Activated effector memory CD4-positive, alpha-beta T cell treated with Interleukin-2 at 50 U/mL for 16 hours (primary cell): ENCODE data around the gene PWWP2B.
"Not testable (repeated sequence)": the region's sequence is repeated elsewhere in the genome, so short reads cannot be mapped to it uniquely, and the experiment has no call there.

Experiments
- DNase-seq: peaks from one replicate; pipeline ENCODE4 v3.0.0-alpha.2; 2020

The PWWP2B gene

DNA sequence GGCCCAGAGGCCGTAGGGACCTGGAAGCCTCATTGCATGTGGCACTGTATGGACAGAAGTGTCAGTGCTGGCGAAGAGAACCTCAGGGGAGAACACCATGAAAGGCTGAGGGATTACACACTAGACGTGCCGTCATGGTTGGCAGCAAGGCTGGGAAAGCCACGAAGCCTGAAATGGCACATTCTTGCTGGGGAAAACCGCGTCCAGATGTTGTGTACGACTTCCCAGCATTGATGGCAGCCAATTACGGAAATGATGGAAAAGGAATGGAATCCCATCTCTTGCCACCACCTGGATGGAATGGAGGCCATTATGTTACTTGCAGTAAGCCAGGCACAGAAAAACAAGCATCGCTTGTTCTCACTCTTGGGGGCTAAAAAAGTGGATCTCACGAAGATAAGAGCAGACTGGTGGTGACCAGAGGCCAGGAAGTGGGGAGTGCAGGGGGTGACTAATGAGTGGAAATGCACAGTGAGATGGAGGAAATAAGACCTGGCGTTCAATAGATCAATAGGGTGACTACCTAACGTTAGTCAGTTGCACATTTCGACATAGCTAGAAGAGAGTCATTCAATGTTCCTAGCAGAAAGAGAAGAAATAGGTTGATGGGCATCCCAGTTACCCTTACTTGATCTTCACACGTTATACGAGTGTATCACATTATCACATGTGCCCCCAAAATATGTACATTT is 14.6 kb upstream of the PWWP2B start:
- DNase-seq: no peak

DNA sequence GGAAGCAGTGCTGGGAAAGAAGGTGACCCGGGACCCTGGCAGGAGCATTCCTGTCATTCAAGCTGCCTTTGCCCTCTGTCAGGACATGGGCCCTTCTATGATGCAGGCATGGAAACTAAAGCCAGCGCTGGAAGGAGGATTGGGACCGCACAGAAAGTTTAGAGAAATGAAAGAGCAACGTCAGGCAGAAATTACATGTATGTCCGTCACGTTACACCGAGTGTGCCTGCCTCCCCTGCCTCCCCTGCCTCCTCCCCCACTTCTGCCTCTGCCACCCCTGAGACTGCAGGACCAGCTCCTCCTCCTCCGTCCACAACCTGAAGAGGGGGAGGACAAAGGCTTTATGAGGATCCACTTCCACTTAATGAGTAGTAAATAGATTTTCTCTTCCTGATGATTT is 13.9 kb upstream of the PWWP2B start:
- DNase-seq: no peak

DNA sequence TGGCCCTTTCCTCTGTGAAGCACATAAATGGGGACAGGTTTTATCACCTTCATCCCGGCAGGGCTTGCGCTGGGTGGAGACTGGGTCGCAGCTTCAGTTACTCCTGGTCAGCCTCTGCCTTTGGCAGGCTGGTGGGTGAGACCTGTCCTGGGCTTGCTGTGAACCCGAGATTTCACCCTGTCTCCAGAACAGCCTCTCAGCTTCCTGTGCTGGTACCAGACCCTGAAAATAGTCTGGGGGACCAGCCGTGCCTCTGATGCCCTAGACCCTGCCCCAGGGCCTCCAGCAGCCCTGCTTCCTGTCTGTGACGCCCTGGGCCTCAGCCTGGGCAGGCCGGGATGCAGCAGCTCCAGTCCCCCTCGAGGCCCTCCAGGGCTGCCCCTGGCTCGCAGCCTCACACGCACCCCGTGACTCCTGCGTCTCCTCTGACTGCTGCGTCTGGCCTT is 13.2 kb upstream of the PWWP2B start:
- no peak for DNase-seq

DNA sequence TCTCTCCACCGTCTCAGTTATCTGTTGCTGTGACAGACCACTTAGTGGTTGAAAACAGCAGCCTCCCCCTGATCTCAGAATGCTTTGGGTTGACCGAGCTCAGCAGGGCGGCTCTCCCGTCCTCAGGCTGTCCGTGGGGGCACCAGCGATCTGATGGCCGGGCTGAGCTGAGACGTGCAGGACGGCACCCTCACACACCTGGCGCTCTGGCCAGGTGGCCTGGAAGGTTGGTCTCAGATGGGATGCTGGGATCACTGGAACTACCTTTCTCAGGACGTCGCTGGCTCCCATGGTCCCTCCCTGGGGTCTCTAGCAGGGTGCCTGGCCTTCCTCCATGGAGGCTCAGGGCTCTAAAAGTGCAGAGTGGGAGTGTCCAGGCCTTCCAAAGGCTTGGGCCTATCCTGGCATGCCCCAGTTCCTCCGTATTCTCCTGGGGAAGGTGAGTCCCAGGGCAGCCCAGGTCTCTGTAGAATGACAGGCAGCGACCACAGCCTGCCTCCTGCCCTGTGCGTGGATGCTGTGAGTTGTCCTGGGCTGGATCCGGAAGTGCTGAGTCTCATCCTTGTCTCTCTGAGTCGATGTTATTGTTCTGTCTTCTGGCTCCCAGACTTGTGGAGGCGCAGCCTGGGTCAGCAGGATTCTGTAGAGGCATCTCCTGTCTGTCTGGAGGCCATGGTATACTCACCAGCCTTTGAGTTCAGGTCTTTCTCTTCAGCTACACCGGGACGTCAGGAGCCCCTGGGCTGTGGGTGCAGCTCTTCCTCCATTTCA is 12.2 kb upstream of the PWWP2B start:
- no peak for DNase-seq

DNA sequence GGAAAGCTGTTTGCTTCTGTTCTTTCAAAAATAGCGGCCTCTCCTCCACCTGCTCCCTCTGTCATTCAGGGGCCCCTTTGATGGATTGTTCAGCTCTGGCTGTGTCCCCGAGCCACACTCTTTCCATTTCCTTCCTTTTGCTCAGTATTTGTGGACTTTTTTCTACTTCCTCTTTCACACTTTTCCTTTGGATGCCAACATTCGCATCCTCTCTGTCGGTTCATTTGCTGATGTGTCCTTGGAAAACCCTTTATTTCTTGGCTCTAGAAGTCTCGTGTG is 11.7 kb upstream of the PWWP2B start:
- DNase-seq: no peak

DNA sequence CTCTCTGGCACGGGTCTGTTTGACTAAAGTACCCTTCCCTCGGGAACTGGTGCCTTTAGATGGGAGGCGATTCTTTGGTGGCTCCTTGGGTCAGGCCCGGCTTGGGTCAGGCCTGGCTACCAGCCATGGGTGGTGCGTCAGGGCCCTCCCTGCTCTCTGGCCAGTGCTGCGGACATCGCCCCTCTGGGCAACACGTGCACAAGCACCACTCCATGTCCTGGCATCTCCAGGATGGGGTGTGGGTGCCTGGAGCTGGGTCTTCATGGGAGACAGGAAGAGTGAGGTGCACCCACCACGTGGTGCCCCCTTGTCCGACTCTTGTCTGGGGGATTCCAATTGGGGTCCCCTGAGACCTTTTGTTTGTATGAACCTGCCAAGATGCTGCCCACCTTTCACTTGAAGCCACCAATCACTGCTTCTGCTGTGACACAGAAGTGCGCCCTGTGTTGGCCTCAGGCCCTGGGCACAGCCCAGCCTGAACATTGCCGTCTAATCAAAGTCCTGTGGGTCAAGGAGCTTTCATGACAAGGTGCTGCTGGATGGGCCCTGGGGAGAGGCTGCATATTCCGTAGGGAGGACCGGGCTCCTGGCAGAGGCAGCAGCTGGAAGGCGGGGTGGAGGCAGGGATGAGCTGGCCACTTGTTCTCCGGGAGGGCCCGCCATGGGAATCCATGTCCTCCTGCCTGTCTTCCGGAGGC is 11.1 kb upstream of the PWWP2B start:
- DNase-seq: no peak

DNA sequence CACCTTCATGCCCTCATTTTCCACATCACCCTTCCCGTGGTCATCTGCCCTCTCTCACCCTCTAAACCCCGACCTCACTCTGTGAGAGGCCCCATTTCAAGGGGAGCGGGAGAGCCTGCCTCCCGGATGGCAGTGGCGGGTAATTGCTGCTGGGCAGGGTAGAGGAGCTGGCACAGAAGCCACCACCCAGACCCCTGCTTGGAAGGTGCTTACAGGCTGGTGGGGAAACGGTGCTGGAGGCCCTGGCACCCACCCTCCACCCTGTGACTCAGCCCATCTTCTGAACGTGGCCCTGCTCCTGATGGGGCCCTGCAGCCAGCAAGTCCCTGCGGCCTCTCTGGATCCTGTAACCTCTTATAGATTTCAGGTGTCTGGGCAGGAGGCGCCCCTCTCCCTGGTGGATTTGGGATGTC is 10.6 kb upstream of the PWWP2B start:
- DNase-seq: no peak

DNA sequence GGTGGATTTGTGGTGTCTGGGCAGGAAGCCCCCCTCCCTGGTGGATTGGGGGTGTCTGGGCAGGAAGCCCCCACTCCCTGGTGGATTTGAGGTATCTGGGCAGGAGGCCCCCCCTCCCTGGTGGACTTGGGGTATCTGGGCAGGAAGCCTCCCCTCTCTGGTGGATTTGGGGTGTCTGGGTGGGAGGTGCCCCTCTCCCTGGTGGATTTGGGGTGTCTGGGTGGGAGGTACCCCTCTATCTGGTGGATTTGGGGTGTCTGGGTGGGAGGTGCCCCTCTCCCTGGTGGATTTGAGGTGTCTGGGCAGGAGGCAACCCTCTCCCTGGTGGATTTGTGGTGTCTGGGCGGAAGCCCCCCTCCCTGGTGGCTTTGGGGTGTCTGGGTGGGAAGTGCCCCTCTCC is 10.1 kb upstream of the PWWP2B start:
- DNase-seq: not testable (repeated sequence)

DNA sequence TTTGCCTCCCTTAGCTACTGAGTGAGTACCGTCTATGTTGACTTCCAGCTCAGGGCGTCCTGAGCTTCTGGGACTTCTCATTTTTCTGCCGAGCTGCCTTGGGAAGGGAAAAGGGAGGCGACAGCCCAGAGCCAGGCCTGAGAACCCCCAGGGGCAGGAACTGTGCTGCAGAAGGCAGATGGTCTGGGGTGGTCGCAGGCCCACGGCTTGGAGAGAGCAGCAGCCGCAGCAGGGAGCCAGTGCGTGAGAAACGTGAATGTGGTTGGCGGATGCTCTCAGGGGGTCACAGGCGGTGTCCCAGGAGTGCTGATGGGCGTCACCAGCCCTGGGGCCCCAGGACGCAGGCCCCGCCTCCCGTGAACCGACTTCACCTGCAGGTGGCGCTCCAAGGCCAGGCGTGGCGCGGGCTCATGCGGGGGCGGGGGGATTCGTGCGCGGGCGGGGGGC is 9.2 kb upstream of the PWWP2B start:
- peak; percentile 61 for DNase-seq

DNA sequence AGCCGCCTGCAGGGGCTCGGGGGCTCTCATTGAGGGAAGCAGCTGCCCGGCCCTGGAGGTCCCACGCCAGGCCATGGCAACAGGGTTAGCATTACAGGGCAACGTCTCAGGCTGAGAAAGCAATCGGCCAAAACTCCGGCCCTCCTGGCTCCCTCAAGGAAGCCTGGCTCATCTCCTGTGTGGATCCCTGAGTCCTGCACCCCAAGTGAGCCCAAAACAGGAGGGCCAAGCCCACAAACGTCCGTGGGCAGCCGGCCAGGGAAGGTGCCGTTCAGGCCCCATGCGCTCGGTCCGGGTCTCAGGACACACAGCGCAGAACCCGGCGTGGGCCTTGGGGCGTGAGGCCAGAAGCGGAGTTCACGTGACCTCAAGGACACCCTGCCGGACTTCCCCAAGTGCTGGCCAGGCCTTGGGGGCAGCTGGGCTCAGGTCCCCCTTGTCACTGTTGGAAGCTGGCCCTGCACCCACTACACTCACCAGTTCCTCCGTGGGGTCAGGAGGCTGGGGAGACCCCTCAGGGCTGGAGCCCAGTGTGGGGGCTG is 8.0 kb upstream of the PWWP2B start:
- no peak for DNase-seq

DNA sequence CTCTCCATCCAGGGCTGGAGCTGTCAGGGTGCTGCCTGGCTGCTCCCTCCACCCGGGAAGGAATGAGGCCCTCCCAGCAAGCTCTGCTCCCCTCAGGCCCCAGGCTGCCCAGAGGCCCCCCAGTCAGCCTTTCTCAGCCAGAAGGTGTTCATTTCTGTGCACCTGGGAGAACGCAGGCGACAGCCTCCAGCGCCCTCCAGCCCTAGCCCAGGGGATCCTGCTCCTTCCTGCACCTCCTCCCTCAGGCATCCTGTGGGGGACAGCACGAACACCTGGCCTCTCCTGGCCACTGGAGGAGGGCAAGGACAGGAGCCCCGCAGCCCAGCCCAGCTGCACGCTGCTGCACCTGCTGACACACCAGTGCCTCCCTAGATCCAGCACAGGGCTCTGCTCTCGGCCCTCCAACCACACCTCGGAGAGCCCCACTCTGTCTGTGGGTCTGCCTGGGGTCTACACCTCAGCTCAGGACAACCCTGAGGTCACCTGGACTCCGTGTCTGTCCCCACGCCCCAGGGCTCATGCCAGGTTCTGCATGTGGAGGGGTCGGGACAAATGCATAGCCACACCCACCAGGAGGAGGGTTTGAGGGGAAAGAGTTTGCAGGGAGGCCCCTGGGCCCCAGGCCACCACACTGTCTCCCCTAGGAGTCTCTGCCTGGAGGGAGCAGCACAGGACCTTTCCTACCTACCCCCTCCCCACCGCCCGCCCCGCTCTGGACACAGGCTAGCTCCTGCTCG is 7.4 kb upstream of the PWWP2B start:
- DNase-seq: no peak

DNA sequence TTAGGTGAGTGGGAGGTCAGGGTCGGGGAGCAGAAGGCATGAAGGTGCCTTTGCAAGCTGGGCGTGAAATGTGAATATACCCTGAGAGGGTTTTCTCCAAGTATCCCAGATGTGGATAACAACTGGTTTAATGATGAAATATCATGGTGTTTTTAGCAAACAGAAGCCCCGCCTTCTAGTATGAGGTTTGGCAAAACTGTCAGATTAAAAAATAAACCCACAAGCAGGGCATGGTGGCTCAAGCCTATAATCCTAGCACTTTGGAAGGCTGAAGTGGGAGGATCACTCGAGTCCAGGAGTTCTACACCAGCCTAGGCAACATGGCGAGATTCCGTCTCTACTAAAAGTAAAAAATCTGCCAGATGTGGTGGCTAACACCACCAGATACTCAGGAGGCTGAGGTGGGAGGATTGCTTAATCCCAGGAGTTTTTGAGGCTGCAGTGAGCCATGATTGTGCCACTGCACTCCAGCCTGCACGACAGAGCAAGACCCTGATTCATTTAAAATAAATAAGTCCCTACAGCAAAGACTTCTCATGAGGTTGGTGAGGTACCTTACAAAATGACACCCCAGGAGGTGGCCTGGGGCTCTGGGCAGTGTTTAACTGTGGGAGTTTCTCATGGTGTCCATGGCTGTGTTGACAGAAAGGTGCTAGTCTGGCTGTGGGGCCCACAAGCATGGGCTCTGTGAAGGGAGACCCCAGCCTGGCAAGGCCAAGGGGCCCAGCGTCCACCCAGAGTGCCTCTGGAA is 6.7 kb upstream of the PWWP2B start:
- no peak for DNase-seq

DNA sequence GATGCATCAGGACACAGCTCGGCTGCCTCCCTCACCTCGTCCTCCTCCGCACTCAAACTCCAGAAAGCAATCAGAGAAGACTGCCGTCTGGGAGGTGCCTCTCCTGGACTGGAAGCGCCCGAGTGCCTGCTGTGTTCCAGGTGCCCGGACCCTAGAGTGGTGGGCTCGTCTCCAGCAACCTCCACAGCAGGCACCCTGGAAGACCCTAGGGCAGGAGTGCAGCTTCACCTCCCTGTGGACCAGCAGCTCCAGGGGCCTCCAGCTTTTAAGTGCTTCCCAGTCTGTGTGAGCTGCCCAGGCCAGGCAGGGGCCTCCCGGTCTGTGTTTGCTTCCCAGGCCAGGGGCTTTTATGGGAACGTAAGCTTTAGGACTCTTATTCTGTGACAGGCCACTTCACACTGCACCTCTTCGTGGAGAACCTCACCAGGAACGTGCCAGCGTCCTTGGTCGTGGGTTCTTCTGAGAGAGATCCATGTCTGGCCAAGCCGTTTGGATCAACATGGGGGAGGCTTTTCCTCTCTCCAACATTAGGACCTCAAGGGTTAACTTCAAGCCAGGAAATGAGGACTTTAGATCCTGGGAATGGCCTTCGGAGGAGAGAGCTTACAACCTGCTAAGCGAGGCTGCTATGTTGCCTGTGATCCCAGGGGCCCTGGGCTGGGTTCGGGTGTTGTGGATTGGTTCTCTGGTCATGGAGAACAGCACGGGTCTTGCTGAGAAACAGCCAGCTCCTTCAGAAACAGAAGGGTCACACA is 5.9 kb upstream of the PWWP2B start:
- no peak for DNase-seq

DNA sequence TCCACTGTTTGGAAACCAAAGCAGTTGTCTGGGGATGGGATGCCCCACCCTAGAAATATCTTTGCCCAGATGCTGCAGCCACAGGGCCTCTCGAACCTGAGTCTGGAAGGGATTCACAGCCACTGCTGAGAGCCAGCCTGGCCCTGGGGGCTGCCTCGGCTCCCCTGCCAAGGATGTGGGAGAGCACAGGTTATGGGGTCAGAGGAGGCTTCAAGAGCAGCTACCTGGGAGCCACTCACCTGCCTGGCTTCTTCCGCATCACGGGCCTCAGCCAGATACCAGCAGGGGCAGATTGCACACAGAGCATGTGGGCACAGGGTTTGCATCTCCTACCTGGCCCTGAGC is 5.4 kb upstream of the PWWP2B start:
- DNase-seq: no peak

DNA sequence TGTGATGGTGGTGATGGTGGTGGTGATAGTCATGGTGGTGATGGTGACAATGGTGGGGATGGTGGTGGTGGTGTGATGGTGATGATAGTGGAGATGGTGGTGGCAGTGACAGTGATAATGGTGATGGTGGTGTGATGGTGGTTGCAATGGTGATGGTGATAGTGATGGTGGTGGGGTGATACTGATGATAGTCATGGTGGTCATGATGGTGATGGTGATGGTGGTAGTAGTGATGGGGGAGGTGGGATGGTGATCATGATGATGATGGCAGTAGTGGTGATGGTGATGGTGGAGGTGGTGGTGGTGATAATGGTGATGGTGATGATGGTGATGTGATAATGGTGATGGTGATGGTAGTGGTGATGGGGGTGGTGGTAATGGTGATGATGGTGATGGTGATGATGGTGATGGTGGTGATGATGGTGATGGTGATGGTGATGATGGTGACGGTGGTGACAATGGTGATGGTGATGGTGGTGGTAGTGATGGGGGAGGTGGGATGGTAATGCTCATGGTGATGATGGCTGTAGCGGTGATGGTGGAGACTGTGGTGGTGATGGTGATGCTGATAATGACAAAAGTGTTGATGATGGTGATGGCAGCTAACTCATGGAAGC is 4.7 kb upstream of the PWWP2B start:
- no peak for DNase-seq

DNA sequence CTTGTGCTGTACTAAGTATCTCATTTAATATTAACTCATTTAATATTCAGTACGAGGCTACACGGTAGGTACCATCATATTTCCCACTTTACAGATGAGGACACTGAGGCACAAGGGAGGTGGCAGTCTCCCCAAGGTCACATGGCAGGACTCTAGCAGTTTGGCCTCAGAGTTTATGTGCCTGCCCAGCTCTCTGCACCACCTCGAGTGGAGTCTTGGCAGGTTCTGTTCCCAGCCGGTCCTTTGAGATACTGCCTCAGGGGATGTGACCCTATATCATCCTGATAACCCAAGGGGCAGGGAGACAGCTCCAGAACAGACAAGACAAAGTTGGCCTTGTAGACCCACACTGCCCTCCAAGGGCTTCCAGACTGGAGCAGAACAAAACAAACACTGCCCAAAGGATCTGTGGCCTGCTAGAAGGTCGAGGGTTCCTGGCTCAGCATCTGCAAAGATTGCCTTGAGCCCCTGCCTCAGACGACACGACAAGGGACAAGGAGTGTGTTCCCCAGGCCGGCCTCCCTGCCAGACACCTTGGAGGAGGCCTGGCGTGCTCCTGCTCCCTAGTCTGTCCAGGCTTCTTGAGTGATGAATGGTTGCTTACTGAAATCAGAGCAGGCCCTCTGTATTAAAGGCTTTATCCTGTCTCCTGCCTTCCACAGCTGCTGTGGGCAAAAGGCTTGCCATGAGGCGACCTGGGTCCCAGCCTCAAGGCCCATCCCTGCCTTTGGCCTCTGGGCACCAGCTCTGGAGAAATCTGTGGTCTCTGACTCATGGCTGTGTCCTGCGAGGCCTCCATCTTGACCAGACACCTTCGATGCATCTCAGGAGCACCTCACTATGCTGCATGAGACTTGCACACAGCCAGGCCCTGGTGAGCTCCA is 3.9 kb upstream of the PWWP2B start:
- DNase-seq: no peak

DNA sequence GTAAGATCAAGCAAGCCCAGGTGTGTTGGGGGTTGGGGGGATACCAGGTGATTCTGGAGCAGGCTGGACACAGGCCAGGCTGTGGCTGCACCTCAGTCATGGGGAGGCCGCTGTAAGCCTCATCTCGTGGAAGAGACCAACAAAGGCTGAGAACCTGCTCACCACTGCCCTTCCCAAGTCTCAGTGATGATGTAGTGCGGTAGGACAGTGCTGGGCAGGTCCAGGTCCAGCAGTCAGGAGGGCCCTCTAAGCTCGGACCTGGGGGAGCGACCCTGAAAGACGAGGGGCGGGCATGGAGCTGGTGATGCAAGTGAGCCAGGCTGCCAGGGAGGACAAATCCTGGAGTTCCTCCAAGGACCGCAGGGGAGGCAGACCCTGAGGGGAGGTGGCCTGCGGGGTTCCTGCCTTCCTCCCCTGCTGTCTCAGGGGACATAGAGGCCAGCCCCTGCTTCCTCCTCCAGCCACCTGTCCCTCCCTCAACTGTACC is 3.3 kb upstream of the PWWP2B start:
- DNase-seq: no peak

DNA sequence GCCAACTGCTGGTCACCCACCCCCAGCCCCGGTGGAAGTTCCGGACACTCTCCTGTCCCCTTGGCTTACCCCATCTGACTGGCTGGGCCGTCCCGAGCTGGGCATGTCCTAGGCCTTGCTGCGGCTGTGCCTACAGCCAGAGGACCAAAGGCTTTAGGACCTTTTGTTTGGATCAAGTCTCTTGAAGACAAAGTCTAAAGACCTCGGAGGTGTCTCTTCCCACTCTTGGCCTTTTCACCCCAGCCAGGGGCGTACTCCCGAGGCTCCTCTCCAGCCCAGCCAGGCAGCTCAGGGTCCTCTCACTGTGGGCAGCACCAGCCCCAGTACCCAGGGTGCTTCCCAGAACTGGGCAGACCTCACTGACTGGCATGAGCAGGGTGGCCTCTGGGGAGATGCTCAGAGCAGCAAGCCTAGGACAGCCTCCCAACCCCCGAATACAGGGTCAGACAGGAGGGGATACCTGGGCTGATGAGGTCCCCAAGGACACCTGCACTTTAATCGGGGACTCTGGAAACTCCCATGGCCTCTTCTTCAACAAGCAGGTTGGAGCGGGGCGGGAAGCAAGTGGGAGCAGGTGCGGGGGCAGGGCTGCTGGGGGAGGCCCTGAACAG is 2.7 kb upstream of the PWWP2B start:
- DNase-seq: no peak

DNA sequence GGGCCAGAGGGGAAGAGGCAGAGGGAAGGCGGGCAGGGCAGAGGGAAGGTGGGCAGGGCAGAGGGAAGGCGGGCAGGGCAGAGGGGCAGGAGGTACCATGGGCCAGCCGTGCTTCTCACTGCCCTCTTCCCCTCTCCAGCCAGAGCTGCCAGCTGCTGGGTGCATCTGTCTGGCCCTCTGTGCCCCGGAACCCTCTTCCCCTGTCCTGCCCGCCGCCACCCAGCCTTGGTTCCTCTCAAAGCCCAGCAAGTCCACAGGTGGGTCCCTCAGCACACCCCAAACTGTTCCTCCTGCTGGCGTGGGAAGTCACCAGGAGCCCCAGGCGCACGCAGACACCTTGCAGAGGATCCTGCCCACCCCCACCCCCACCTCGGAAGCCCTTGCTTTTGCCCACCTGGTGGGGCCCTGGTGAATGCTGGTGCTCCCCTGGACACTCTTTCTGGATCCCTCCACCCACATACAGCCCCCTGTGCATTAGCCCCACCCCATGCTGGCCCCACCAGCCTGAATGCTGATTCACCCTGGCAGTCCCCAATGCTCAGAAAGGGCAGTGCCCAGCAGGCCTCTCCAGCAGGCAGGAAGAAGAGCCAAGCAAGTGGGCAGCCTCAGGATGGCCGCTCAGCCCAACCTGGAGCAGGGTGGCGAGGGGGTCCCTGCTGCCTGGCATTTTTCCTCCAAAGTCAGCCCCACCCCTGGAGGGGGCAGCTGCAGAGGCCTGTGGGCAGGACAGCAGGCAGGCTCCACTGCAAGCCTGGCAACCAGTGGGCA is 1.9 kb upstream of the PWWP2B start:
- no peak for DNase-seq
